Lower leg skin (tissue), 3 donors: ENCODE data around the gene RAD52.

ENCODE experiments used
- POLR2A ChIP-seq, 2 donors: fragments of 450-650 bp; IDR thresholded peaks; one replicate each; pipeline ENCODE4 v1.6.1; 2016 to 2017; ENCODE audit warnings: antibody characterized with exemption in 2 of 2, mild to moderate bottlenecking in 1 of 2, moderate library complexity in 1 of 2
- TF ChIP-seq, protein P1 (sequence below), 3 donors: fragments of 450-650 bp; IDR thresholded peaks; one replicate each; pipeline ENCODE4 v1.5.1; 2016; ENCODE audit warnings: antibody characterized with exemption in 3 of 3, mild to moderate bottlenecking in 3 of 3, moderate library complexity in 2 of 3

DNA sequence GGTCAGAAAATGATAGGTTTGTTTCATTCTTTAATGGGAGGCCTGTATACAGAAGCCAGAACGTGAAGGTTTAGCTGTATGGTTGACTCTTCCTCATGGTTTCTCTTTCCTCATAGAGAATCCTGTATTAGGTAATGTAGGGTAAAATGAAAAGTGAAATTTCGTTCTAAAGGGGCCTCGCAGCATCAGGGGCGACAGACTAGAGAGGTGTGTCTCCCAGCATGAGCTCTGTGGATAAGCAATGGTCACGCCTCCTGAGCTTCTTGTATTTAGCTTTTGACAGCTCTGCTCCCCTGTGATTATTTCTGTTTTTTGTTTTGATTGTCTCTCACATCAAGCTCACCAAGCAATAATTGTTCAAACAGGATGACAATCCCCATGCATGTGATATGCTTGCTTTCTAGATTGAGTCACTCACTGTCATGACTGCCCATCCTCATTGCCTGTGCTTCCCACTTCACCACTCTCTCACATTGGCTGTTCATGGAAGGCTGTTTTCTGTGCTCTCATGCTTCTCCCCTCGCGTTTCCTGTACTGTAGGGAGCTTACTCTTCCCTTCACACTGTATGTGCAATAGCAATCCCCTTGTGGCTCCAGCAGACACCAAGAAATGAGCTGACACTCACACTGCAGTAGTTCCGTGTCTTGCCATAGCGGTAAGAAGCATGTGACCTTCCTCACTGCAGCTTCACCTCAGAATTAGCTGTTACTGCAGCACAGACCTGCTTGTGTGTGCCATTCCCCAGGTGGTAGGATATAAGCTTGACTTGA is 44.0 kb downstream of the RAD52 start:
- TF ChIP-seq, protein P1, sequence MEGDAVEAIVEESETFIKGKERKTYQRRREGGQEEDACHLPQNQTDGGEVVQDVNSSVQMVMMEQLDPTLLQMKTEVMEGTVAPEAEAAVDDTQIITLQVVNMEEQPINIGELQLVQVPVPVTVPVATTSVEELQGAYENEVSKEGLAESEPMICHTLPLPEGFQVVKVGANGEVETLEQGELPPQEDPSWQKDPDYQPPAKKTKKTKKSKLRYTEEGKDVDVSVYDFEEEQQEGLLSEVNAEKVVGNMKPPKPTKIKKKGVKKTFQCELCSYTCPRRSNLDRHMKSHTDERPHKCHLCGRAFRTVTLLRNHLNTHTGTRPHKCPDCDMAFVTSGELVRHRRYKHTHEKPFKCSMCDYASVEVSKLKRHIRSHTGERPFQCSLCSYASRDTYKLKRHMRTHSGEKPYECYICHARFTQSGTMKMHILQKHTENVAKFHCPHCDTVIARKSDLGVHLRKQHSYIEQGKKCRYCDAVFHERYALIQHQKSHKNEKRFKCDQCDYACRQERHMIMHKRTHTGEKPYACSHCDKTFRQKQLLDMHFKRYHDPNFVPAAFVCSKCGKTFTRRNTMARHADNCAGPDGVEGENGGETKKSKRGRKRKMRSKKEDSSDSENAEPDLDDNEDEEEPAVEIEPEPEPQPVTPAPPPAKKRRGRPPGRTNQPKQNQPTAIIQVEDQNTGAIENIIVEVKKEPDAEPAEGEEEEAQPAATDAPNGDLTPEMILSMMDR (IDR thresholded peaks at IDR 0.05): no peak
- no peak for TF ChIP-seq POLR2A (IDR thresholded peaks at IDR 0.05)
